GM21526 (cell line): Measurements from ENCODE around the gene OGFOD2.

Experiments
- ATAC-seq: cut with Tn5 transposase; IDR thresholded peaks from one replicate; pipeline ENCODE4 v1.9.1; 2021; ENCODE audit warnings: moderate library complexity; ENCODE audit not compliant: unreplicated experiment, low FRiP score

The OGFOD2 gene

GRCh38 chr12:122987086-122987951 lies 12.3 kb downstream of the OGFOD2 start:
- no peak for ATAC-seq

- no peak for ATAC-seq
These were observed 13.0 kb downstream of the OGFOD2 start for GRCh38 chr12:122988036-122988435.

DNA sequence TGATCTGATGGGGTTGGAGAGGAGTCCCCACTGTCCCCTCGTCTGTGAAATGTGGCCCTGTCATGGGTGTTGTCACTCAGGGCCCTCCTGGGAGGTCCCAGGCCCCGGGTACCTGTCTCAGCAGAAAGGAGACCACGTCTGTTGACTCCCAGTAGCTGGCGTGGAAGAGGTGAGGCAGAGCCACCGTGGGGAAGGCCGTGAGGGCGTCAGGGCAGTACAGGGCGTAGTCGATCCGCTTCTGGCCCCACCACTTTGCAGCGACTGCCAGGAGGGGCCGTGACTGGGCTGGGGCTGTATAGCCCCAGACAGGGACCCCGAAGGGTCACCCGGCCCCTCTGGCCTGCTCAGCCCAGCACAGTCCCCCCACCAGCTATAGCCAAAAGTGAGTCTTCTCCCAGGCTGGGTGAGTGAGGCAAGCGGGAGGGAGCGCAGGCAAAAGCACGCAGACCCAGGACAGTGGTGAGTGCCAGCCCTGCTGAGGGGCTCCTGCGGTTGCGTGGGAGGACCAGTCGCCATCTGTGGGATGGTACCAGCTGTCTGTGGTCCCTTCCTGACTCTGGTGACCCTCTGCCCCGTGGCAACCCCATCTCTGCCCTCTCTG lies 13.7 kb downstream of the OGFOD2 start:
- ATAC-seq = no peak

- no peak for ATAC-seq
These were observed 14.3 kb downstream of the OGFOD2 start for GRCh38 chr12:122989225-122989839.

DNA sequence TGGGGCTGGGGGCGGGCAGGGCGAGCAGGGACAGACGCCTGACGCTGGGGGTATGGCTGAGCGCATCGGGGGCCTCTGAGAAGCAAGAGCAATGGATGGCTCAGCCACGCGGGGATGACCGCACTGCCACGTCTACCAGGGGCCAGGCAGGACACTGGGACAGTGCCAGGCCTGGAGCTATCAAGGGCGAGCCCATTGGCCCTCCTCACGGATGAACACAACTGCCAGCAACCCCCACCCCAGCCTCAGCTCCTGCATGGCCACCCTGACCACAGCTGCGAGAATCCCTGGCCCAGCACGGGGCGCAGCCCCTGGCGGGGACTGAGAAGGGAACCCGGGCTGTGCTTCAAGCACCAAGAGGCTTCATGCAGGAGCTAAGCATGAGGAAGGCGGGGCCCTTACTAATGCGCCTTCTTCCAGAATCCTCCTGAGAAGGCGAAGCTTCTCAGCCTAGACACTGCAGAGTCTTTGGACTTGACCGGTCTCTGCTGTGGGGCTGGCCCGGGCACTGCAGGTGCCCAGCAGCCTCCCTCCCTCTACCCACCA lies 14.9 kb downstream of the OGFOD2 start:
- ATAC-seq = no peak

DNA sequence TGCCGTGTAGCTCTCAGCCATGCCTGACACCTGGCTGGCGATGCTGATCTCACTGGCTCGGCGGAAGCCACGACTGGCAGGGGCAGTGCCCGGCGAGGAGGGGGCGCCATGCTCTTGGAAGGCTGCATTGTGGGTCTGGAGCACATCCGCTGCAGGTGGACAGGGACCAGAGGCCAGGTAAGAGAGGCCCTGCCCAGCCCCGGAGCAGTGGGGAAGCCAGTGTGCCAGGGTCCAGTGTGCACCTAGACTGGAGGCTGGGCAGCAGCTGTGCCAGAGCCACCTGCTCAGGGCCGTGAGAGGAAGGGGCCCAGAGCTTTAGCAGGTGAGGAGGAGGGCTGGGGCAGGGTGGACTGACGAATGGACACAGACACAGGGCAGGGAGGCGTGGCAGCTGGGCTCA lies 15.5 kb downstream of the OGFOD2 start:
- no peak for ATAC-seq

DNA sequence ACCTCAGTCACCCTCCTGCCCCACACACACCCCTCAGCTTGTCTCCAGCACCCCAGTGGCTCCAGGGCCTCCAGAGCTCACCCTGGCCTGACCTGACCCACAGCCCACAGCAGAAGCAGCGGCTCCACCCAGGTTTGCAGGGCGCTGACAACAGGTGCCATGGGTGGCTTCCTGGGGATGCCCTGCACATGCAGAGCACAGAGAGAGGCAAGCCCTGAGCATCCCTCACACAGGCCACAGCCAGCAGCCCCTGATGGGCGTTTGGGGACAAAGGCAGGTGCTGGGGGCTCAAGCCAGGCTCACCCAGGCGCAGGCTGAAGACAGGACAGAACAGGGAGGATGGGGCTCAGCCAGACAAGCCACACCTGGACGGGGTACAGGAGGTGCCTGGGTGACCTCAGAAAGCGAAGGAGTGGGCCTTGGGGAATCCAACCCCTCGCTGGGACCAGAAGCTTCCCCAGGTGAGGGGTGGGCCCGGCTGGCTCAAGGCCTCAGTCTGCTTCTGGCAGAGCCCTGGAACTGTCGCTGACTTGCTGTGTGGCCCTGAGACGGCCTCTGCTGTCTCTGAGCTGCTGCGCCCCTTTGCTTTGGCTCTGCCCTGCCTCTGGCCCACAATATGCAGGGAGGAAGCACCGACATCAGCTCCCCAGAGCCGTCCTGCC lies 16.0 kb downstream of the OGFOD2 start:
- ATAC-seq = no peak

DNA sequence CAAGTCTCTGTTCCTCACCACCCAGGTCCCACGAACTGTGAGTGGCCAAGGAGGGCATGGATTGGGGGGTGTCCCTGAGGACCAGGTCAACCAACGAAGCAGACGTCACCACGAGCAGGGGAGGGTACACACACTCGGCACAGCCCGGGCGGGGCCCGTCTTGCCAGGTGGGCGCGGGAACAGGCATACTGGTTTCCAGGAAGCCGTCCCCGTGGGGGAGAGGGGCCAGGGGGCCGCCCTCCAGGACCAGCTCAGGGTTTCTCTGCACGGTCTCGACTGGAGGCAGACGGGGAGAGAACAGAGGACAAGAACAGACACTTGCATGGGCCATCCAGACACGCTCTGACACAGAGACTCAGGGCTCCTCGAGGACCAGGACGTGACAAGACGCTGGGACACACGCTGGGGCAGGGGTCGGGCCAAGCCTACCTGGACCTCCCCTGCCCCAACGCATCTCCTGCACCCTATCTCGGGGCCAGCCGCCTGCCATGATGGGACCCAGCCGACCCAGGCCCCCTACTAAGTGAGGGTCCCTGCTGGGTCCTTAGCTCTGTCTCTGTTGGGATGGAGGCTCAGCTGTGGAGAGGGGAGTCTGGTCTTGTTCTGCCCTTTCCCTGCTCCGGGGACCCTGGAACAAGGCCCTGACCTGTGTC lies 16.7 kb downstream of the OGFOD2 start:
- no peak for ATAC-seq

- ATAC-seq = no peak
These were observed 17.3 kb downstream of the OGFOD2 start for GRCh38 chr12:122992386-122992785.

DNA sequence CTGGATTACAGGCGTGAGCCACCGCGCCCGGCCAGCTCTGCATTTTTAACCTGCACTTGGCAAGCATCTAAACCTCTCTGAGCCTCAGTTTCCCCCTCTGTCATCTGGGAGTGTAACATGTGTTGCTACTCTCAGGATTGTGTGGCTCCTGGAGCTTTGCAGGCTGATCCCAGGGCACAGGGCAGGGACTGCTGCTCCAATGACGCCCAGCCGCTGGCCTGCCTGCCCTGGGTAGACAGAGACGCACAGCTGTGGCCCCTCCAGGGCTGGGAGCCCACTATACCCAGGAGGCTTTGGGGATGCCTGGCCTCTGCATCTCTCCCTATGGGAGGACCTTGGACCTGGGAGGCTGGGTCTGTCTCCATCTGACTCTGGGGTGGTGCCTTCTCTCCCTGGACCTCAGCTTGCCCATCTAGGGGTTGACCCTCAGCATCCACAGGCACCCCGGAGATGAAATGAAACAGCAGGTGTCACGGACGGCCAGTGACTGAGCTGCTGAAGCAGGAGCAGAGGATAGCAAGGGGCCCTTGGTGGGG lies 19.2 kb downstream of the OGFOD2 start:
- no peak for ATAC-seq

DNA sequence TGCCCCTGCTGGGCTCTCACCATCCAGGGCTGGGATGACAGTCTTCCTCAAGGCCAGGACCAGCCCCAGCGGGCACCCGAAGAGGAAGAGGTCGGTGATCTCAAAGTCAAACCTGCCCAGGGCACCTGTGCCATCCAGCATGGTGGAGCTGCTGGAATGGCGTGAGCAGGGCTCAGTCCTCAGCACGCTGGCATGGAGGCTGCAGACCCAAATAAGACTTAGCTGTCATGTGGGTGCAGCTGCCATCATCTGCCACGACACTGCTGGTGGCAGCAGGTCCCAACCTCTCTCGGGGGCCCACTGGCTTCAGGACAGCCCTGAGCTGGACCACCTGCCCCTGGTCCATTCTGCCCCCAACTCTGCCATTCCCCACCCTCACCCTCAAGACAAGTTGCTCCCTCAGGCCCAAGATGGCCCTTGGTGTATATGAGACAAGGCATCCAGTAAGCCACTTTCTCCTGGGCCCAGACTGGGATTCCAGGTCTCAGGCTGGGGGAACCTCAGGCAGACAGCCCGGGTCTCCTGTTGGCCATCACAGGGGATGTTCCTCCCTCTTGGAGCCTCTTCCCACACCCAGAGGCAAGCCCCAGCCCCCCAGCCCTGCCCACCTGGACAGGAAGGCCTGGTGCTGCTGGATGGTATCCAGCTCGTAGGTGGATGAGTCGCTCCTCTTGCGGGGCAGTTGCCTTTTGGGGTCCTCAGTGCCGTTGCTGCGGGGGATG lies 19.9 kb downstream of the OGFOD2 start:
- ATAC-seq = no peak

GRCh38 chr12:122995503-122996187 lies 20.6 kb downstream of the OGFOD2 start:
- ATAC-seq = no peak

DNA sequence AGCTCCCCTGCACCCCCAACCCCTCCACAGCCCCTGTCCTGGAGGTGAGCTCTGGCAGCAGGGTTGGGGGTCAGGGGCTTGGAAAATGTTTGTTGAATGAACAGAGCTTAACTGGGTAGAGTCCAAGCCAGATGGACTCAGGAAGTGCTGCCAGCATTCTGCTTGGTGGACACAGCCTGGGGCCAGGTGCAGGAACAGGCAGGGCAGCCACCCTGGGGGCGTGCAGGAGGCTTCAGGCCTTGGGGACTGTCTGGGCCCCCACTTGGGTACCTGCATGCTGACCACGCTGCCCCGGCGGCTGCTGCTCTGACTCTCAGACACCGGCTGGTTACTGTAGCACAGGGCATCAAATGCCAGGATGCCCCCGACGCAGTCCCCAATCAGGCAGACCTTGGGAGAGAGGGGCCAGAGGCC lies 21.2 kb downstream of the OGFOD2 start:
- no peak for ATAC-seq

DNA sequence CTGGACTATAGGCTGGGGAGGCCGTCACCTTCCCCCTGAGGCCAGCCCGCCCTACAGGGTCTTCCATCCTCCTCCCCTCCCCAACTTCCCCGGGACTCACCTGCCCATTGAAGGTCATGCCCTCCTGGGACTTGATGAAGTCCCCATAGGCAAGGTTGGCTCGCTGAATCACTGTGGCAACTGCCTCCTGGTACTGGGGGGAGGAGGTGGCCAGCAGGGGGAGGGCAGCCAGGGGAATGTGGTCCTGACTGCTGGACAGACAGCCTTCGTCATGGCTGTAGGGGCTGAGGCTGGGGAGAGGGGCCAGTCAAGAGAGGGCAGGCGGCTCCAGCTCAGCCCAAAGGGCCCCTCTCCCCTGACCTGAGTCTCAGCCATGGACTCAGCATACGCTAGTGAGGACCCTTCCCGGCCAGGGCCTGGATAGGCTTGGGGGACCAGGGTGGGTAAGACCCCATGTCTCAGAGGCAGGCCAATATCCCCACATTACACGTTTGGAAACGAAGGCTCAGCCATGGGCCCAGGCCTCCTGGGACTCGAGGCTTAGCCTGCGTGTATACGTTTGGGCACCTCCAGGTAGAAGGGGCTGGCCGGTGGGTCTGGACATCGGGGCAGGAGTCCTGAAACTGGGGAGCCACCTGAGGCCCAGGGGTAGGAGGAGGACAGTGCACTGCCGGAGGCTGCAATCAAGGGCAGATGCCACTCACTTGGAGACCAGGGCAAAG lies 21.7 kb downstream of the OGFOD2 start:
- ATAC-seq = no peak

GRCh38 chr12:122997343-122998250 lies 22.6 kb downstream of the OGFOD2 start:
- no peak for ATAC-seq

DNA sequence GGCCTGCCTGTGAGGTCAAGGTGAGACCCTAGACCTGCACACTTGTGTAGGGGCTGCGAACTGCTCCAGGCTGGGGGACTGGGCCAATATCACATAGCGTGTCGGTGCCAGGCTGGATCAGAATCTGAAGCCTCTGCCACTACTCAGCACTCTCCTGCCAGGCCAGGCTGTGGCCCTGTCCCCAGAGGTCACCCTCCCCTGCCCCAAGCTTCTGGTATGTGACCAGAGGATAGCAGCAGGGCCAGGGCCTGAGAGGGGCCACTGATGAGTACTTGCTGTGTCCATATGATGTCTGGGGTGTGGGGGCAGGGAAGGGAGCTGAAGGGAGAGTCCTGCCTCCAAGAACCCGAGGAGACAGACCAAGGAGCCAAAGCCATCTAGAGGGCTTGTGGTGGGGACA lies 23.3 kb downstream of the OGFOD2 start:
- ATAC-seq = no peak

DNA sequence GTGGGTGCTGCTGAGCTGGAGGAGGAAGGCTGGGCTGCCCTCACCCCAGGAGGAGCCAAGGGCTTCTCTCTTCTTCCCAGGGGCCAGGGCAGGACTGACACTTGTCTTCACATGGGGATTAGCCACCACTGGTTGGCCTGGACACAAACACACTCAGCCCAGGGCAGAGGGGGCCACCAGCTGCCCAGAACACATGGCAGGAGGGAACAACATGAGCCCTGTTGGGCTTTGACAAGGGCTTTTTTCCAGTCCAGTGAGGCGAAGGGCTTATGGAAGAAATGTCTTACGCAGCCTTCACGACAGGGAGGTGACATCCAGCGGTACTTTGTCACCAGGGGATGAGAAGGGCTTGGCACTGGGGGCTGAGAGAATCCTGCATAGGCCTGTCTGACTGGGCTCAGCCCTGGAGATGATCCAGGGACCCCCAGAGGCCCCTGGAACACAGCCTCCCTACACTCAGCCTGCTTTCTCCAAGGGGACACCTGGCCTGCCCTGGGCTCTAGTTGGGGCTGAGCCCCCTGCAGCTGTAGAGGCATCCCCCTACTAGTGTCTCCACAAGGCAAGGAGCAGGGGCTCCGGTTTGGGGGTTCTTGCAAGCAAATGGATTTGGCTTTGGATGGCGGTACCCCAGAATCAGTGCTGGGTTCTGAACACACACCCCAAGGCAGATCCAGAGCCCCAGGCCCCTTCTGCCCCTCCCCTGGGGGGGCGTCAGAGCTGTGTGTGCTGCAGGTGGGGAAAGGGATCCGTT lies 24.3 kb downstream of the OGFOD2 start:
- no peak for ATAC-seq
